ENCODE data around the gene PRKG1. TPM values are rescaled to one million over a fixed set of nuclear protein-coding genes. Genes with fewer than 3 reads are reported as not detected.

Gene PRKG1
- total and polyA plus RNA-seq, 8 donors: 1.2 to 9.6 (median 2.9) TPM

DNA sequence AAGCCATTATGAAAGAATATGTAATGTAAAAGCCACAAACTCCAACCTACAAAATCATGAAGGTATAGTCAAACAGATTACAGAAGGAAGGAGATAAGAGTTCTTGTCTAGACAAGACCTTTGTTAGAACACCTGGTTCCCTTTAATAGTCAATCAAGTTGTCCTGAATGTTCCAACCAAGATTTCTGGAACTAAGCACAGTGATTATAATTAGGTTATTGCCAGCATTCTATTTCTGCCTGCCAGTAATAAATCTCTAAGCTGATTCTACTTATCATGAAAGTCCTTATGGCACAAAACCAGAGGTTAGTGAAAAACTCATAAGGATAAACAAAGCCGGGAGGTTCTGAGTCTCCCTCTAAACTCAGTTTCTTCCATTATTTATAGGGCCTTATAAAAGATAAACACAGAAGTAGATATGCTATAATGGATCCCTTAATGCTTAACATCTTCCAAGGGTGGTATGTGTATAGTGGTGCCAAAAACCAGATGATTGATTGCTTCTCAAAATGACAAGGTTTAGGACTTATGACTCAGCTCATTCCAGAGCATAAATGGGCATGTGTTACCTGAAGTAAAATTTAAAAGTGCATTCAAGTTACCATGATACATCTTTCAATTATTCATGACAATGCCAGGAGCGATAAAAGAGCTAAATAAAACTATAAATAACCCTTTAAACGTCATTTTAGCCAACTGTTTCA lies 387.9 kb downstream of the PRKG1 start:
- intact Hi-C loops (cut with DNase I): no loop called here
- no peaks in the 10 kb centered on the region for H3K27me3 ChIP-seq
- peak; percentile 17 for FAIRE-seq
- no peak for DNase-seq
- H3K4me1 ChIP-seq: peaks cover 10 to 23% (median 12%) of the 10 kb centered on the region in 3 donors
- H3K36me3 ChIP-seq: no peaks in the 10 kb centered on the region
- no peak overlapping the region for H3K27ac ChIP-seq
- TF ChIP-seq, protein P1, sequence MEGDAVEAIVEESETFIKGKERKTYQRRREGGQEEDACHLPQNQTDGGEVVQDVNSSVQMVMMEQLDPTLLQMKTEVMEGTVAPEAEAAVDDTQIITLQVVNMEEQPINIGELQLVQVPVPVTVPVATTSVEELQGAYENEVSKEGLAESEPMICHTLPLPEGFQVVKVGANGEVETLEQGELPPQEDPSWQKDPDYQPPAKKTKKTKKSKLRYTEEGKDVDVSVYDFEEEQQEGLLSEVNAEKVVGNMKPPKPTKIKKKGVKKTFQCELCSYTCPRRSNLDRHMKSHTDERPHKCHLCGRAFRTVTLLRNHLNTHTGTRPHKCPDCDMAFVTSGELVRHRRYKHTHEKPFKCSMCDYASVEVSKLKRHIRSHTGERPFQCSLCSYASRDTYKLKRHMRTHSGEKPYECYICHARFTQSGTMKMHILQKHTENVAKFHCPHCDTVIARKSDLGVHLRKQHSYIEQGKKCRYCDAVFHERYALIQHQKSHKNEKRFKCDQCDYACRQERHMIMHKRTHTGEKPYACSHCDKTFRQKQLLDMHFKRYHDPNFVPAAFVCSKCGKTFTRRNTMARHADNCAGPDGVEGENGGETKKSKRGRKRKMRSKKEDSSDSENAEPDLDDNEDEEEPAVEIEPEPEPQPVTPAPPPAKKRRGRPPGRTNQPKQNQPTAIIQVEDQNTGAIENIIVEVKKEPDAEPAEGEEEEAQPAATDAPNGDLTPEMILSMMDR (IDR thresholded peaks at IDR 0.05): no peak
- no peaks in the 10 kb centered on the region for H3K9me3 ChIP-seq
- peak; percentile 61 to 79 (median 68) for ATAC-seq
- H3K4me3 ChIP-seq: no peak overlapping the region
- WGBS, 2 donors: 22 to 23% methylated on average over 3 of the region's 3 CpGs

DNA sequence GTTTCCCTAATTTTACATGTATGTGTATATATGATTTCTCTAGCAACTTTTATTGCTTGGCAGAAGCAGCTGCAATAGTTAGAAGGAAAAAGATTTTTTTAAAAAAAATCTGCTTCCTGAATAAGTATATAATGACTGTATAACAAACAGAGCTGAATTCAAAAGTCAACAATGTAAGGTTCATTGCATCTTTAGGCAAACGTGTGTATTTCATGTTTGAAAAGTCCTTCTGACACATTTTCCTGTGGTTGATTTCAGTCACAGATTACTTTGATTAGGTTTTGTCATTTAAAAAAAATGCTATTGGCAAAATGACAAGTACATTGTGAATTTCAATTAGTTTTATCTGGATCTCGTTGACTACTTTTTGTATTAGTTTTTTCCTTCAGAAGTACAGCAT lies 394.1 kb downstream of the PRKG1 start:
- peaks cover 0 to 12% (median 0%) of the 10 kb centered on the region in 3 donors for H3K4me1 ChIP-seq
- 43 to 46% methylated on average over 2 of the region's 2 CpGs for WGBS, 2 donors
- no peaks in the 10 kb centered on the region for H3K9me3 ChIP-seq
- intact Hi-C loops (cut with DNase I): no loop called here
- H3K36me3 ChIP-seq: no peaks in the 10 kb centered on the region
- ATAC-seq (no peak), FAIRE-seq (no peak), DNase-seq (no peak)
- H3K4me3 ChIP-seq: no peak overlapping the region
- H3K27ac ChIP-seq: no peak overlapping the region
- no peaks in the 10 kb centered on the region for H3K27me3 ChIP-seq
- TF ChIP-seq, protein P1 (IDR thresholded peaks at IDR 0.05): no peak

DNA sequence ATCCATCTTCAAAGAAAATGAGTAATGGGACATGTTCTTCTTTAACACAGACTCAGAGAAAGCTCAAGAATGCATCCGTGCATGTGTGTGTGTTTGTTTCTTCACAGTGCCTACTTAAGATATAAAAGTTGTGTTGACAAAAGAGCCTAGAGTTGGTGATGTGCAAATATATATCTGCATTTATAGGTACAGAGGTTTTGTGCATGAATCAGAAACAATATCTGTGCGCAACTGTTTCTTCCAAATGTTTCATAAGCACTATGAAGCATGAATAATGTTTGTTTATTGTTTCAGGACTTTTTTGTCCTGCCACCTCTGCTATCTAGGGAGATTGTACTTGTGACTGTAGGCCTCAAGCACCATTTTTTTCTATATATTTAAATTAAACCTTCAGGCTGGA lies 395.4 kb downstream of the PRKG1 start:
- FAIRE-seq: no peak
- intact Hi-C loops (cut with DNase I): no loop called here
- no peak for ATAC-seq

DNA sequence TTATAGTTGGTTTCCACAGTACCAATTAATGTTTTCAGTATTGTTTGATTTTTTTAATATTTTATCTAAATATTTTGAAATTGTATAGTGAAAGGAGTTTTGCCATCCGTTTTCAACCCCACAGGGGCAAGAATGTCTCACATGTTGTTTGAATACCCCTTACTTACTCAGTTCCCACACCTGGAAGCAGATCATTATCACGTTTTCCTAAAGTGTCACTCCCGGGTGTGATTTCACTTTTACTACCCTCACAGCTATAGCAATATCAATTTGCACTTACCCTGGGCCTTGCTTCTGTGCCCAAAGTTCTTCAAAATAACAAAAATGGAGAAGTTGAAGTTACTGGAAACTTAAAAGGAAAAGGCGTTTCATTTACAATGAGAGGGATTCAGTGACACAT lies 397.0 kb downstream of the PRKG1 start:
- DNase-seq (no peak), ATAC-seq (no peak), FAIRE-seq (no peak)
- H3K27ac ChIP-seq: no peak overlapping the region
- TF ChIP-seq, protein P1 (IDR thresholded peaks at IDR 0.05): no peak
- no peaks in the 10 kb centered on the region for H3K9me3 ChIP-seq
- no peaks in the 10 kb centered on the region for H3K27me3 ChIP-seq
- peaks cover 0 to 9% (median 0%) of the 10 kb centered on the region in 3 donors for H3K4me1 ChIP-seq
- intact Hi-C loops (cut with DNase I): no loop called here
- 74 to 82% methylated on average over 4 of the region's 4 CpGs for WGBS, 2 donors
- no peak overlapping the region for H3K4me3 ChIP-seq
- no peaks in the 10 kb centered on the region for H3K36me3 ChIP-seq

More for the DNA sequence above, 395.4 kb downstream of the PRKG1 start:
- WGBS, 2 donors: 95 to 97% methylated on average over 2 of the region's 2 CpGs
- Histone ChIP-seq H3K27me3 (no peaks in the 10 kb centered on the region), H3K9me3 (no peaks in the 10 kb centered on the region), H3K27ac (no peak overlapping the region), H3K4me3 (no peak overlapping the region), H3K4me1 (peaks cover 0 to 12% (median 0%) of the 10 kb centered on the region in 3 donors), H3K36me3 (no peaks in the 10 kb centered on the region)
- DNase-seq: no peak
- TF ChIP-seq, protein P1 (IDR thresholded peaks at IDR 0.05): no peak

DNA sequence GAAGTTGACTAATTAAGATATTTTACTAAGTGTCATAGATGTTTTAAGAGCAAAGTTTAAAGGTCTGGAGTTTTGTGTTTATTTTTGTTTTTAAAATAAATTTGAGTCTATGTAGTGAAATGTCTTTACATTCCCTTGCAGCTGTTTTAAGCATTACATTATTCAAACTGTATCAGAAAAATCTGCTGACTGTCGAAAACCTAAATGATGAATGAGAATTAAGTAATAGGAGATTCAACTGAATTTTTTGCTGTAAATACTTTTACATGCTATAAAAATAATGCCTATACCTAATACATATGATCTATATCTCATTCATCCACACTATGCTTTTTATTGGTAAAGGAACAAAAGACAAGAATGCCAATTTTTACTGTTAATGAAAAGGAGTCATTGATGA lies 397.9 kb downstream of the PRKG1 start:
- Histone ChIP-seq H3K27ac (no peak overlapping the region), H3K4me3 (no peak overlapping the region), H3K9me3 (no peaks in the 10 kb centered on the region), H3K4me1 (peaks cover 0 to under 1% (median 0%) of the 10 kb centered on the region in 3 donors), H3K27me3 (no peaks in the 10 kb centered on the region), H3K36me3 (no peaks in the 10 kb centered on the region)
- ATAC-seq (no peak), DNase-seq (no peak), FAIRE-seq (no peak)
- WGBS, 2 donors: 88 to 93% methylated on average over 1 of the region's 1 CpG
- TF ChIP-seq, protein P1 (IDR thresholded peaks at IDR 0.05): no peak
- intact Hi-C loops (cut with DNase I): no loop called here
